B cell (primary cell): ENCODE data around the gene PTP4A1.

ENCODE experiments used
- EZH2 ChIP-seq: IDR thresholded peaks from 2 replicates; pipeline ENCODE4 v1.6.1; 2012; ENCODE audit warnings: borderline replicate concordance, low read depth, mild to moderate bottlenecking, moderate library complexity, low read length; ENCODE audit not compliant: insufficient read depth, poor library complexity, severe bottlenecking
- TF ChIP-seq, protein P1 (sequence below): fragments of 200-600 bp; IDR thresholded peaks from one replicate; pipeline ENCODE4 v1.8.0; 2022; ENCODE audit warnings: antibody characterized with exemption, mild to moderate bottlenecking

GRCh38 chr6:63543001-63543400 lies 29.3 kb upstream of the PTP4A1 start:
- TF ChIP-seq, protein P1, sequence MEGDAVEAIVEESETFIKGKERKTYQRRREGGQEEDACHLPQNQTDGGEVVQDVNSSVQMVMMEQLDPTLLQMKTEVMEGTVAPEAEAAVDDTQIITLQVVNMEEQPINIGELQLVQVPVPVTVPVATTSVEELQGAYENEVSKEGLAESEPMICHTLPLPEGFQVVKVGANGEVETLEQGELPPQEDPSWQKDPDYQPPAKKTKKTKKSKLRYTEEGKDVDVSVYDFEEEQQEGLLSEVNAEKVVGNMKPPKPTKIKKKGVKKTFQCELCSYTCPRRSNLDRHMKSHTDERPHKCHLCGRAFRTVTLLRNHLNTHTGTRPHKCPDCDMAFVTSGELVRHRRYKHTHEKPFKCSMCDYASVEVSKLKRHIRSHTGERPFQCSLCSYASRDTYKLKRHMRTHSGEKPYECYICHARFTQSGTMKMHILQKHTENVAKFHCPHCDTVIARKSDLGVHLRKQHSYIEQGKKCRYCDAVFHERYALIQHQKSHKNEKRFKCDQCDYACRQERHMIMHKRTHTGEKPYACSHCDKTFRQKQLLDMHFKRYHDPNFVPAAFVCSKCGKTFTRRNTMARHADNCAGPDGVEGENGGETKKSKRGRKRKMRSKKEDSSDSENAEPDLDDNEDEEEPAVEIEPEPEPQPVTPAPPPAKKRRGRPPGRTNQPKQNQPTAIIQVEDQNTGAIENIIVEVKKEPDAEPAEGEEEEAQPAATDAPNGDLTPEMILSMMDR = no peak
- no peak for TF ChIP-seq EZH2
